H9 (cell line): ENCODE measurements around the gene GPR35. TPM values are rescaled to one million over a fixed set of nuclear protein-coding genes. Genes with fewer than 3 reads are reported as not detected.

Experiments used
- DNase-seq: peaks from one replicate; pipeline ENCODE4 v3.0.0-alpha.2; 2017
- H2AFZ ChIP-seq: one replicate; pipeline ENCODE4 v1.6.1; 2013; ENCODE audit warnings: mild to moderate bottlenecking, low read length, control low read depth, moderate library complexity
- H2AK5ac ChIP-seq: 2 replicates; pipeline ENCODE4 v1.6.1; 2013; ENCODE audit warnings: low read length, control low read depth, mixed read lengths; ENCODE audit not compliant: insufficient read length
- H2BK120ac ChIP-seq: one replicate; pipeline ENCODE4 v1.6.1; 2013; ENCODE audit warnings: low read depth, mild to moderate bottlenecking, low read length, control low read depth, inconsistent platforms; ENCODE audit not compliant: poor library complexity, severe bottlenecking
- H2BK12ac ChIP-seq: 2 replicates; pipeline ENCODE4 v1.6.1; 2013; ENCODE audit warnings: low read length, control low read depth, mixed read lengths, low read depth; ENCODE audit not compliant: insufficient read length
- H2BK15ac ChIP-seq: 2 replicates; pipeline ENCODE4 v1.6.1; 2013; ENCODE audit warnings: low read depth, low read length, control low read depth
- H2BK20ac ChIP-seq: one replicate; pipeline ENCODE4 v1.6.1; 2013; ENCODE audit warnings: low read depth, mild to moderate bottlenecking, low read length, control low read depth, inconsistent platforms; ENCODE audit not compliant: poor library complexity, severe bottlenecking
- H2BK5ac ChIP-seq: 2 replicates; pipeline ENCODE4 v1.6.1; 2013; ENCODE audit warnings: low read length, control low read depth, mixed read lengths; ENCODE audit not compliant: insufficient read length
- H3K14ac ChIP-seq: 2 replicates; pipeline ENCODE4 v1.6.1; 2013; ENCODE audit warnings: low read length, control low read depth; ENCODE audit not compliant: insufficient read depth
- H3K18ac ChIP-seq: 2 replicates; pipeline ENCODE4 v1.6.1; 2013; ENCODE audit warnings: low read depth, mild to moderate bottlenecking, mixed read lengths, low read length, control low read depth; ENCODE audit not compliant: insufficient read length
- H3K23ac ChIP-seq: 2 replicates; pipeline ENCODE4 v1.6.1; 2013; ENCODE audit warnings: low read length, control low read depth, mixed read lengths, low read depth; ENCODE audit not compliant: insufficient read length
- H3K23me2 ChIP-seq: 2 replicates; pipeline ENCODE4 v1.6.1; 2013; ENCODE audit warnings: low read depth, mild to moderate bottlenecking, mixed read lengths, low read length, control low read depth; ENCODE audit not compliant: insufficient read length, poor library complexity, severe bottlenecking
- H3K27ac ChIP-seq: 2 replicates; pipeline ENCODE4 v1.5.1; 2013; ENCODE audit warnings: low read length, control low read depth, mixed read lengths, low read depth; ENCODE audit not compliant: insufficient read length
- H3K27me3 ChIP-seq: 2 replicates; pipeline ENCODE4 v1.6.1; 2013; ENCODE audit warnings: low read length, control low read depth, inconsistent platforms; ENCODE audit not compliant: insufficient read depth
- H3K4ac ChIP-seq: 2 replicates; pipeline ENCODE4 v1.6.1; 2013; ENCODE audit warnings: low read depth, mild to moderate bottlenecking, control low read depth, inconsistent platforms, low read length, moderate library complexity
- H3K4me1 ChIP-seq: 2 replicates; pipeline ENCODE4 v1.6.1; 2013; ENCODE audit warnings: low read length, control low read depth, inconsistent platforms; ENCODE audit not compliant: insufficient read depth
- H3K4me2 ChIP-seq: 2 replicates; pipeline ENCODE4 v1.6.1; 2013; ENCODE audit warnings: low read length, control low read depth, mixed read lengths; ENCODE audit not compliant: insufficient read length, insufficient read depth
- H3K56ac ChIP-seq: 2 replicates; pipeline ENCODE4 v1.6.1; 2013; ENCODE audit warnings: low read depth, mild to moderate bottlenecking, mixed read lengths, low read length, control low read depth; ENCODE audit not compliant: insufficient read length
- H3K79me1 ChIP-seq: 2 replicates; pipeline ENCODE4 v1.6.1; 2013; ENCODE audit warnings: low read depth, mild to moderate bottlenecking, moderate library complexity, low read length, control low read depth, inconsistent platforms; ENCODE audit not compliant: insufficient read depth, poor library complexity, severe bottlenecking
- H3K79me2 ChIP-seq: 2 replicates; pipeline ENCODE4 v1.6.1; 2013; ENCODE audit warnings: low read length, control low read depth, inconsistent platforms; ENCODE audit not compliant: insufficient read depth
- H3K9ac ChIP-seq: 2 replicates; pipeline ENCODE4 v1.6.1; 2013; ENCODE audit warnings: low read length, control low read depth, mixed read lengths; ENCODE audit not compliant: insufficient read length; ENCODE audit errors: extremely low read depth
- H3K9me3 ChIP-seq: one replicate; pipeline ENCODE4 v1.6.1; 2013; ENCODE audit warnings: low read depth, low read length, inconsistent platforms; ENCODE audit not compliant: control insufficient read depth
- H3T11ph ChIP-seq: one replicate; pipeline ENCODE4 v1.6.1; 2013; ENCODE audit warnings: mild to moderate bottlenecking, low read length, control low read depth, inconsistent platforms
- H4K20me1 ChIP-seq: one replicate; pipeline ENCODE4 v1.6.1; 2013; ENCODE audit not compliant: control insufficient read depth, insufficient read length, insufficient read depth
- H4K5ac ChIP-seq: 2 replicates; pipeline ENCODE4 v1.6.1; 2013; ENCODE audit warnings: low read depth, mild to moderate bottlenecking, mixed read lengths, low read length, control low read depth; ENCODE audit not compliant: insufficient read length
- H4K8ac ChIP-seq: replicated peaks from 2 replicates; pipeline ENCODE4 v1.6.1; 2013; ENCODE audit warnings: low read length, control low read depth, mixed read lengths, low read depth; ENCODE audit not compliant: insufficient read length
- H4K91ac ChIP-seq: 2 replicates; pipeline ENCODE4 v1.6.1; 2013; ENCODE audit warnings: low read depth, mild to moderate bottlenecking, moderate library complexity, mixed read lengths, low read length, control low read depth; ENCODE audit not compliant: insufficient read length
- H3K27ac Mint-ChIP-seq, 3 experiments: 2 replicates in 2 of 3; 3 replicates in 1 of 3; pipeline ENCODE4 v1.8.0; 2020 to 2021; ENCODE audit warnings: mixed read lengths in 3 of 3, mild to moderate bottlenecking in 1 of 3, moderate library complexity in 1 of 3
- H3K27me3 Mint-ChIP-seq: 2 replicates; pipeline ENCODE4 v1.8.0; 2021; ENCODE audit warnings: low read depth, mild to moderate bottlenecking, moderate library complexity, mixed read lengths
- H3K36me3 Mint-ChIP-seq, 3 experiments: 2 replicates in 2 of 3; 3 replicates in 1 of 3; pipeline ENCODE4 v1.8.0; 2020 to 2021; ENCODE audit warnings: low read depth in 3 of 3, mixed read lengths in 3 of 3; ENCODE audit not compliant: insufficient read depth in 1 of 3
- H3K4me1 Mint-ChIP-seq, 2 experiments: 2 replicates each; pipeline ENCODE4 v1.8.0; 2020; ENCODE audit warnings: mixed read lengths in 2 of 2
- H3K4me3 Mint-ChIP-seq, 2 experiments: 2 replicates in 1 of 2; 3 replicates in 1 of 2; pipeline ENCODE4 v1.8.0; 2020 to 2021; ENCODE audit warnings: mild to moderate bottlenecking in 2 of 2, mixed read lengths in 2 of 2, moderate library complexity in 1 of 2
- H3K9me3 Mint-ChIP-seq, 2 experiments: 2 replicates in 1 of 2; 3 replicates in 1 of 2; pipeline ENCODE4 v1.8.0; 2020; ENCODE audit warnings: mild to moderate bottlenecking in 2 of 2, mixed read lengths in 2 of 2, moderate library complexity in 1 of 2
- whole genome bisulfite sequencing: extraction: QIAGEN DNeasy Blood & Tissue Kit; methylation state at CpG from one replicate; pipeline ENCODE4 v1.1.7; 2013; ENCODE audit warnings: missing lambda C conversion rate, low lambda C conversion rate, mixed read lengths; ENCODE audit not compliant: insufficient read length; ENCODE audit errors: extremely low coverage; 5-methylcytosine and 5-hydroxymethylcytosine counted together
- total RNA-seq: library from RNA; stranded (reverse); gene quantifications from 2 replicates; pipeline ENCODE4 v1.2.1, GENCODE V29; 2021
- TF ChIP-seq, protein P1 (sequence below): fragments of 200-600 bp; sonication (generic); conservative IDR thresholded peaks from 3 replicates; pipeline ENCODE4 v1.8.0; 2021; ENCODE audit warnings: antibody characterized with exemption, mild to moderate bottlenecking

Gene GPR35
- total RNA-seq, 1 experiment from 2014 or later: 1.4 TPM

DNA sequence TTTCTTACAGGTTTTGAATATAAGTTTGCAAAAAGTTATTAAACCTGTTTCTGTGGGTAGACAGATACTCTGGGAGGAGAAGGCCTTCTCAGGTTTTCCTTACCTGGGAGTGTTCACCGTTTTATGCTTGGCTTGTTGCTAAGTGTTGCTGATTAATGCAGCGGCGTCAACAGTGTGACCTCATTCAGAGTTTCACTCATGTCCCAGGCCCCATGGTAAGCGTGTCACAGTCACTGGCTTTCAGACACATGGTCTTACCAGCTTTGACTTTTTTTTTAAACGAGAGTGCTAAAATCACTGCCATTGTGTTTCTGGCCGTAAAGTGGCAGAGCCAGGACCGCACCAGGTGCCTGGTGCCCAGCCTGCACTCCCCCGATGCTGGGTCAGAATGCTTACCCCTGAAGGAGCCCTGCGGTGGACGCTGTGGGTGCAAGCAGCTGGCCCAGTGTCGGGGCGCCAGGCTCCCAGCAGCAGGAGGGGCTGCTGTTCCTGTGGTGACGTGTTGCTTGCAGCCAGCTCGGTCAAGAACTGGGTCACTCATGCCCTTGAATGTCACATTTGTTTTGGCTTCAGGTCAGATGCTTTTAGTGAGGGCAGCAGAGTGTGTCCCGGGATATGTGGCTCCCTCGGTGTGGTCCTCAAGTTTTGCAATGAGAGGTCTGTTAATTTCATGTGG, 35.3 kb upstream of the GPR35 start:
- TF ChIP-seq, protein P1, sequence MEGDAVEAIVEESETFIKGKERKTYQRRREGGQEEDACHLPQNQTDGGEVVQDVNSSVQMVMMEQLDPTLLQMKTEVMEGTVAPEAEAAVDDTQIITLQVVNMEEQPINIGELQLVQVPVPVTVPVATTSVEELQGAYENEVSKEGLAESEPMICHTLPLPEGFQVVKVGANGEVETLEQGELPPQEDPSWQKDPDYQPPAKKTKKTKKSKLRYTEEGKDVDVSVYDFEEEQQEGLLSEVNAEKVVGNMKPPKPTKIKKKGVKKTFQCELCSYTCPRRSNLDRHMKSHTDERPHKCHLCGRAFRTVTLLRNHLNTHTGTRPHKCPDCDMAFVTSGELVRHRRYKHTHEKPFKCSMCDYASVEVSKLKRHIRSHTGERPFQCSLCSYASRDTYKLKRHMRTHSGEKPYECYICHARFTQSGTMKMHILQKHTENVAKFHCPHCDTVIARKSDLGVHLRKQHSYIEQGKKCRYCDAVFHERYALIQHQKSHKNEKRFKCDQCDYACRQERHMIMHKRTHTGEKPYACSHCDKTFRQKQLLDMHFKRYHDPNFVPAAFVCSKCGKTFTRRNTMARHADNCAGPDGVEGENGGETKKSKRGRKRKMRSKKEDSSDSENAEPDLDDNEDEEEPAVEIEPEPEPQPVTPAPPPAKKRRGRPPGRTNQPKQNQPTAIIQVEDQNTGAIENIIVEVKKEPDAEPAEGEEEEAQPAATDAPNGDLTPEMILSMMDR: no peak
- no peaks in the 10 kb centered on the region for H3K27me3 ChIP-seq
- peaks cover 11% of the 10 kb centered on the region; the same call in 1 of the 2 replicates for H3K79me2 ChIP-seq
- Mint-ChIP-seq H3K4me3 (no peak overlapping the region), H3K36me3 (peaks cover 11 to 30% (median 12%) of the 10 kb centered on the region in 3 experiments), H3K9me3 (peaks cover 0 to 2% of the 10 kb centered on the region in 2 experiments; a peak in 1 of 5 replicates), H3K27ac (peak overlapping the region in 1 of 3 experiments; percentile 44; a peak in 1 of 7 replicates), H3K27me3 (no peaks in the 10 kb centered on the region; the same call in 1 of the 2 replicates), H3K4me1 (peaks cover 15 to 19% of the 10 kb centered on the region in 2 experiments)
- H3K9me3 ChIP-seq: no peaks in the 10 kb centered on the region
- H3K23ac ChIP-seq: no peak overlapping the region
- no peak overlapping the region for H3K18ac ChIP-seq
- no peaks in the 10 kb centered on the region for H4K20me1 ChIP-seq
- H3K27ac ChIP-seq: no peak overlapping the region
- no peak overlapping the region for H3K4me2 ChIP-seq
- no peak overlapping the region for H4K5ac ChIP-seq
- no peak overlapping the region for H3K4ac ChIP-seq
- peaks cover 14% of the 10 kb centered on the region for H3K23me2 ChIP-seq
- H2BK12ac ChIP-seq: no peak overlapping the region
- H4K91ac ChIP-seq: no peak overlapping the region
- no peak overlapping the region for H4K8ac ChIP-seq
- H2BK15ac ChIP-seq: no peak overlapping the region
- H3K79me1 ChIP-seq: peaks cover 5% of the 10 kb centered on the region
- H3T11ph ChIP-seq: no peak overlapping the region
- H2AFZ ChIP-seq: no peak overlapping the region
- no peak overlapping the region for H2BK20ac ChIP-seq
- no peak overlapping the region for H3K14ac ChIP-seq
- DNase-seq: no peak
- peaks cover 9% of the 10 kb centered on the region for H3K4me1 ChIP-seq
- H2AK5ac ChIP-seq: no peak overlapping the region
- no peak overlapping the region for H2BK5ac ChIP-seq
- no peak overlapping the region for H2BK120ac ChIP-seq
- WGBS: no CpG with 5 or more reads among the region's 16 CpGs
- H3K56ac ChIP-seq: no peak overlapping the region
- no peak overlapping the region for H3K9ac ChIP-seq
